ENCODE data around the gene TNF.
"Not testable (repeated sequence)": the region's sequence is repeated elsewhere in the genome, so short reads cannot be mapped to it uniquely, and the experiment has no call there.

TNF gene

DNA sequence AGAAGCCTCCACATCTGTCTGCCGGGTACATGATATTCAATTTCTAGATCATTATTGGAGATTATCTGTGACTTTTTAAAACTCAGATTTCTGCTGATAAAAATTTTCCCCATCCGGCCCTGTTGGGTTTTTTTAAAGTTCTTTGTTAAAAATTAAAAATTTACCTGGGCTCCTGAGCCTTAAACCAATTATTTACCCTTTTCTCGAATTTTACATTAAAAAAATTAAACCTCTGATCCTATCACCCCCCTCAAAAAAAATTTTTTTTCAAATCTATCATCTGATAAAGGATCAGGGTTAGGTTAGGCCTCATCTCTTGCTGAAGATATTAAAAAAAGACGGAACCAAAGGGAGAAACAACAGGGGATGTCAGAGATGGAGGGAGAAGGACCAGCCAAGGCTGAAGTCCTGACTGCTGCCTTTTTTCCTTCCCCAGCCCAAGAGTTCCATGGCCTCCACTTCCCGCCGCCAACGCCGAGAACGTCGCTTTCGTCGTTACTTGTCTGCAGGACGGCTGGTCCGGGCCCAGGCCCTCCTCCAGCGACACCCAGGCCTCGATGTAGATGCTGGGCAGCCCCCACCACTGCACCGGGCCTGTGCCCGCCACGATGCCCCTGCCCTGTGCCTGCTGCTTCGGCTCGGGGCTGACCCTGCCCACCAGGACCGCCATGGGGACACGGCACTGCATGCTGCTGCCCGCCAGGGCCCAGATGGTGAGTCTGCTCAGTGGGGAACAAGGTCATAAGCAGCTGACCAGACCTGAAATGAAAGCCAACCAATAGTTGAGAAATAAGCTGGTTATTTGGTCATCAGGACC lies 27.4 kb upstream of the TNF start:
- peak; percentile 6; the same call in 2 of the 3 replicates for ATAC-seq
- TF ChIP-seq ZFP3 (CRISPR knock-in tag; IDR thresholded peaks at IDR 0.05) (no peak), CSDC2 (CRISPR knock-in tag; IDR thresholded peaks at IDR 0.05) (peak; percentile 82; the same call in 1 of the 2 replicates), ZNF8 (CRISPR knock-in tag; IDR thresholded peaks at IDR 0.05) (no peak)
- TF ChIP-seq, protein P1, sequence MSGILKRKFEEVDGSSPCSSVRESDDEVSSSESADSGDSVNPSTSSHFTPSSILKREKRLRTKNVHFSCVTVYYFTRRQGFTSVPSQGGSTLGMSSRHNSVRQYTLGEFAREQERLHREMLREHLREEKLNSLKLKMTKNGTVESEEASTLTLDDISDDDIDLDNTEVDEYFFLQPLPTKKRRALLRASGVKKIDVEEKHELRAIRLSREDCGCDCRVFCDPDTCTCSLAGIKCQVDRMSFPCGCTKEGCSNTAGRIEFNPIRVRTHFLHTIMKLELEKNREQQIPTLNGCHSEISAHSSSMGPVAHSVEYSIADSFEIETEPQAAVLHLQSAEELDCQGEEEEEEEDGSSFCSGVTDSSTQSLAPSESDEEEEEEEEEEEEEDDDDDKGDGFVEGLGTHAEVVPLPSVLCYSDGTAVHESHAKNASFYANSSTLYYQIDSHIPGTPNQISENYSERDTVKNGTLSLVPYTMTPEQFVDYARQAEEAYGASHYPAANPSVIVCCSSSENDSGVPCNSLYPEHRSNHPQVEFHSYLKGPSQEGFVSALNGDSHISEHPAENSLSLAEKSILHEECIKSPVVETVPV (CRISPR knock-in tag; IDR thresholded peaks at IDR 0.05), result peak; percentile 25; the same call in 1 of the 2 replicates

DNA sequence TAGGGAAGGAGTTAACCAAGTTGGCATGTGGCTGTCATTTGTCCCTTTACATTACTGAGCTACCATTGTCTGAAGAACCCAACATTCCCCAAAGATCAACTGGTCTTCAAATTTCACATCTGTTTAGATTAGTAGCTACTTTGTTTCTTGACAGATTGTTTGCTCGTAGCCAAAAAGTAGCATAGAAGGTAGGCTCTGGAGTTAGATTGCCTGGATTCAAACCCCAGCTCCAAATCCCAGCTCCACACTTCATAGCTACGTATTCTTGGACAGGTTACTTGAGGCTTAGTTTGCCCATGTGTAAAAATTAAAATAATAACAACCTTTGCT lies 26.9 kb upstream of the TNF start:
- TF ChIP-seq TOX (CRISPR knock-in tag; IDR thresholded peaks at IDR 0.05; ENCODE audit: borderline replicate concordance) (no peak), CSDC2 (CRISPR knock-in tag; IDR thresholded peaks at IDR 0.05) (no peak), PPARA (CRISPR knock-in tag; IDR thresholded peaks at IDR 0.05; ENCODE audit: borderline replicate concordance) (no peak), TCF4 (CRISPR knock-in tag; IDR thresholded peaks at IDR 0.05; ENCODE audit: borderline replicate concordance) (no peak), OSR1 (CRISPR knock-in tag; IDR thresholded peaks at IDR 0.05) (no peak), ARNTL (CRISPR knock-in tag; IDR thresholded peaks at IDR 0.05; ENCODE audit: borderline replicate concordance, low read depth) (no peak), BACH2 (CRISPR knock-in tag; IDR thresholded peaks at IDR 0.05; ENCODE audit: borderline replicate concordance) (no peak), ZNF8 (CRISPR knock-in tag; IDR thresholded peaks at IDR 0.05) (no peak), RARB (CRISPR knock-in tag; IDR thresholded peaks at IDR 0.05) (no peak), GLIS3 (CRISPR knock-in tag; IDR thresholded peaks at IDR 0.05) (no peak), ZC3H10 (CRISPR knock-in tag; IDR thresholded peaks at IDR 0.05) (no peak), ZNF70 (CRISPR knock-in tag; IDR thresholded peaks at IDR 0.05) (no peak)
- TF ChIP-seq, protein P2, sequence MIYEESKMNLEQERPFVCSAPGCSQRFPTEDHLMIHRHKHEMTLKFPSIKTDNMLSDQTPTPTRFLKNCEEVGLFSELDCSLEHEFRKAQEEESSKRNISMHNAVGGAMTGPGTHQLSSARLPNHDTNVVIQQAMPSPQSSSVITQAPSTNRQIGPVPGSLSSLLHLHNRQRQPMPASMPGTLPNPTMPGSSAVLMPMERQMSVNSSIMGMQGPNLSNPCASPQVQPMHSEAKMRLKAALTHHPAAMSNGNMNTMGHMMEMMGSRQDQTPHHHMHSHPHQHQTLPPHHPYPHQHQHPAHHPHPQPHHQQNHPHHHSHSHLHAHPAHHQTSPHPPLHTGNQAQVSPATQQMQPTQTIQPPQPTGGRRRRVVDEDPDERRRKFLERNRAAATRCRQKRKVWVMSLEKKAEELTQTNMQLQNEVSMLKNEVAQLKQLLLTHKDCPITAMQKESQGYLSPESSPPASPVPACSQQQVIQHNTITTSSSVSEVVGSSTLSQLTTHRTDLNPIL (CRISPR knock-in tag; IDR thresholded peaks at IDR 0.05; ENCODE audit: low read depth), result no peak
- TF ChIP-seq, protein P3, sequence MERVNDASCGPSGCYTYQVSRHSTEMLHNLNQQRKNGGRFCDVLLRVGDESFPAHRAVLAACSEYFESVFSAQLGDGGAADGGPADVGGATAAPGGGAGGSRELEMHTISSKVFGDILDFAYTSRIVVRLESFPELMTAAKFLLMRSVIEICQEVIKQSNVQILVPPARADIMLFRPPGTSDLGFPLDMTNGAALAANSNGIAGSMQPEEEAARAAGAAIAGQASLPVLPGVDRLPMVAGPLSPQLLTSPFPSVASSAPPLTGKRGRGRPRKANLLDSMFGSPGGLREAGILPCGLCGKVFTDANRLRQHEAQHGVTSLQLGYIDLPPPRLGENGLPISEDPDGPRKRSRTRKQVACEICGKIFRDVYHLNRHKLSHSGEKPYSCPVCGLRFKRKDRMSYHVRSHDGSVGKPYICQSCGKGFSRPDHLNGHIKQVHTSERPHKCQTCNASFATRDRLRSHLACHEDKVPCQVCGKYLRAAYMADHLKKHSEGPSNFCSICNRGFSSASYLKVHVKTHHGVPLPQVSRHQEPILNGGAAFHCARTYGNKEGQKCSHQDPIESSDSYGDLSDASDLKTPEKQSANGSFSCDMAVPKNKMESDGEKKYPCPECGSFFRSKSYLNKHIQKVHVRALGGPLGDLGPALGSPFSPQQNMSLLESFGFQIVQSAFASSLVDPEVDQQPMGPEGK (CRISPR knock-in tag; IDR thresholded peaks at IDR 0.05; ENCODE audit: borderline replicate concordance), result no peak
- TF ChIP-seq, protein P1 (CRISPR knock-in tag; IDR thresholded peaks at IDR 0.05), result no peak
- TF ChIP-seq, protein P4, sequence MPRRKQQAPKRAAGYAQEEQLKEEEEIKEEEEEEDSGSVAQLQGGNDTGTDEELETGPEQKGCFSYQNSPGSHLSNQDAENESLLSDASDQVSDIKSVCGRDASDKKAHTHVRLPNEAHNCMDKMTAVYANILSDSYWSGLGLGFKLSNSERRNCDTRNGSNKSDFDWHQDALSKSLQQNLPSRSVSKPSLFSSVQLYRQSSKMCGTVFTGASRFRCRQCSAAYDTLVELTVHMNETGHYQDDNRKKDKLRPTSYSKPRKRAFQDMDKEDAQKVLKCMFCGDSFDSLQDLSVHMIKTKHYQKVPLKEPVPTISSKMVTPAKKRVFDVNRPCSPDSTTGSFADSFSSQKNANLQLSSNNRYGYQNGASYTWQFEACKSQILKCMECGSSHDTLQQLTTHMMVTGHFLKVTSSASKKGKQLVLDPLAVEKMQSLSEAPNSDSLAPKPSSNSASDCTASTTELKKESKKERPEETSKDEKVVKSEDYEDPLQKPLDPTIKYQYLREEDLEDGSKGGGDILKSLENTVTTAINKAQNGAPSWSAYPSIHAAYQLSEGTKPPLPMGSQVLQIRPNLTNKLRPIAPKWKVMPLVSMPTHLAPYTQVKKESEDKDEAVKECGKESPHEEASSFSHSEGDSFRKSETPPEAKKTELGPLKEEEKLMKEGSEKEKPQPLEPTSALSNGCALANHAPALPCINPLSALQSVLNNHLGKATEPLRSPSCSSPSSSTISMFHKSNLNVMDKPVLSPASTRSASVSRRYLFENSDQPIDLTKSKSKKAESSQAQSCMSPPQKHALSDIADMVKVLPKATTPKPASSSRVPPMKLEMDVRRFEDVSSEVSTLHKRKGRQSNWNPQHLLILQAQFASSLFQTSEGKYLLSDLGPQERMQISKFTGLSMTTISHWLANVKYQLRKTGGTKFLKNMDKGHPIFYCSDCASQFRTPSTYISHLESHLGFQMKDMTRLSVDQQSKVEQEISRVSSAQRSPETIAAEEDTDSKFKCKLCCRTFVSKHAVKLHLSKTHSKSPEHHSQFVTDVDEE (CRISPR knock-in tag; IDR thresholded peaks at IDR 0.05), result no peak
- no peak for ATAC-seq

DNA sequence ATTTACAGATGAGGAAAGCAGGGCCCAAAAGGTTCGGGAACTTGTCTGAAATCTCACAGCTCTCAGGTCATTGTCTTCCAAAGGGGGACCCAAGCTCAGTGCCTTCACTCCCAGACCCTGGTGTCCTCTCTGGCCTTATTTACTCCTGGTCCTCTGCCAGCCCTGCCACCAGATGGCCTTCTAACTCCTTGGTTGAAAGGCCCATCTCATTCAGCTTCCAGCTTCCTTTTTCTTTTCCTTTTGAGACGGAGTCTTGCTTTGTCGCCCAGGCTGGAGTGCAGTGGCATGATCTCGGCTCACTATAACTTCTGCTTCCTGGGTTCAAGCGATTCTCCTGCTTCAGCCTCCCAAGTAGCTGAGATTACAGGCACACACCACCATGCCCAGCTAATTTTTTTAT lies 24.0 kb upstream of the TNF start:
- ATAC-seq, result not testable (repeated sequence)

DNA sequence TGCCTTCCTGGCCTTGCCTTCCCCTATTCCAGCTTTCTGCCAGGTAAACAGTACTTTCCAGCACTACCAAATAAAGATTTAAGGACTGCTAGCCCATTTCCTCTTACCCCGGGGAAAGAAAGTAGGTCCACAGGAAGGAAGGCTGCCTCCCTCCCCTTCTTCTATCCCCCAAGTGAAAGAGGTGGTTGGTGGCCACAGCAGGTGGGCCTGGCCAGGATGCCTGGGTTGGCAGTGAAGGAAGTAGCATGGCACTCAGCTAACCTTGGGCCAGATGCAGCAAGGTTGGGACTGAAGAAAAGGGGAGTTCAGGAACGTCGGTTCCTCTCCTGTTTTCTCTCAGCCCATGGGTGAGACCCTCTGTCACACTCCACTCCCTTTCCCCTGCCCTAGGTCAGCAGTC lies 19.1 kb upstream of the TNF start:
- no peak for ATAC-seq
- no peak for TF ChIP-seq ZNF8 (CRISPR knock-in tag; IDR thresholded peaks at IDR 0.05)
- TF ChIP-seq ZFP3 (CRISPR knock-in tag; IDR thresholded peaks at IDR 0.05), result no peak
- TF ChIP-seq, protein P4 (CRISPR knock-in tag; IDR thresholded peaks at IDR 0.05), result no peak
